Astrocyte of the spinal cord (primary cell): ENCODE data around the gene FAM118A.
A peak's percentile ranks its signal among the peaks of the same experiment; 100 is the strongest.

Experiments used
- DNase-seq: peaks from one replicate; pipeline ENCODE4 v3.0.0; 2011; ENCODE audit warnings: low read depth, low spot score
- H3K4me3 ChIP-seq: 2 replicates; pipeline ENCODE4 v1.5.1; 2011; ENCODE audit warnings: low read depth, mild to moderate bottlenecking, low read length, moderate library complexity
- in situ Hi-C: cut with HindIII; loops from 2 replicates; pipeline ENCODE4 v1.10.0; 2017; ENCODE audit warnings: low sequenced_read_pairs
- TF ChIP-seq, protein P1 (sequence below): IDR thresholded peaks from 2 replicates; pipeline ENCODE4 v1.5.1; 2012; ENCODE audit warnings: low read depth, mild to moderate bottlenecking, low read length, inconsistent platforms

FAM118A gene

DNA sequence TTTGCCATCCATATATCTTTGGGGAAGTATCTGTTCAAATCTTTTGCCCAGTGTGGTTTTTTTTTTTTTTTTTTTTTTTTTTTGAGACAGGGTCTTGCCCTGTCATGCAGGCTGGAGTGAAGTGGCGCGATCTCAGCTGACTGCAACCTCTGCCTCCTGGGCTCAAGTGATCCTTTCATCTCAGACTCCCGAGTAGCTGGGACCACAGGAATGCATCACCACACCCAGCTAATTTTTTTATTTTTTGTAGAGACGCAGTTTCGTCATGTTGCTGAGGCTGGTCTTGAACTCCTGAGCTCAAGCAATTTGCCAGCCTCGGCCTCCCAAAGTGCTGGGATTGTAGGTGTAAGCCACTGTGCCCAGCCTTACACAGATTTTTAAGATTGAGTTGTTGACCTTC, 4.8 kb upstream of the FAM118A start:
- no peak for DNase-seq
- TF ChIP-seq, protein P1, sequence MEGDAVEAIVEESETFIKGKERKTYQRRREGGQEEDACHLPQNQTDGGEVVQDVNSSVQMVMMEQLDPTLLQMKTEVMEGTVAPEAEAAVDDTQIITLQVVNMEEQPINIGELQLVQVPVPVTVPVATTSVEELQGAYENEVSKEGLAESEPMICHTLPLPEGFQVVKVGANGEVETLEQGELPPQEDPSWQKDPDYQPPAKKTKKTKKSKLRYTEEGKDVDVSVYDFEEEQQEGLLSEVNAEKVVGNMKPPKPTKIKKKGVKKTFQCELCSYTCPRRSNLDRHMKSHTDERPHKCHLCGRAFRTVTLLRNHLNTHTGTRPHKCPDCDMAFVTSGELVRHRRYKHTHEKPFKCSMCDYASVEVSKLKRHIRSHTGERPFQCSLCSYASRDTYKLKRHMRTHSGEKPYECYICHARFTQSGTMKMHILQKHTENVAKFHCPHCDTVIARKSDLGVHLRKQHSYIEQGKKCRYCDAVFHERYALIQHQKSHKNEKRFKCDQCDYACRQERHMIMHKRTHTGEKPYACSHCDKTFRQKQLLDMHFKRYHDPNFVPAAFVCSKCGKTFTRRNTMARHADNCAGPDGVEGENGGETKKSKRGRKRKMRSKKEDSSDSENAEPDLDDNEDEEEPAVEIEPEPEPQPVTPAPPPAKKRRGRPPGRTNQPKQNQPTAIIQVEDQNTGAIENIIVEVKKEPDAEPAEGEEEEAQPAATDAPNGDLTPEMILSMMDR, result no peak

DNA sequence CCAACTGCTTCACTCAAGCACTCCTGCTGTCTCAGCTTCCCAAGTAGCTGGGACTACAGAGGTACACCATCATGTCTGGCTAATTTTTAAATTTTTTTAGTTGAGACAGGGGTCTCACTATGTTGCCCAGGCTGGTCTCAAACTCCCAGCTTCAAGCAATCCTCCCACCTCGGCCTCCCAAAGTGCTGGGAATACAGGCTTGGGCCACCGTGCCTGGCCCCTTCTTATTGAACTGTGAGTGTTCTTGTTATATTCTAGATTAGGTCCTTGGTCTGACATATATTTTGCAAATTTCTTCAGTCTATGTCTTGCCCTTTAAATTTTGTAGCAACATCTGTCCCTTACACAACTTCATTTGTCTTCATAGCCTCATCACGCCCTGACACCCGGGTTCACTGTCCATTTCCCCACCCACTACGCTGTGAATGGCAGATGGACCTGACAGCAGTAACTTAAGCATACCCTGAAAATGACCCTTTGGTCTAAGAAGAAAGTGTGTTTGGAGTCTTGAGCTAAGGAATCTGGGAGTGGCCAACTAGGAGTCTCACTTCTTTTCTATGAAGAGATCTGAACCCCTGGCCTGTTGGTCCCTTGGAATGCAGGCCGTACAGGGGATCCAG, 4.2 kb upstream of the FAM118A start:
- TF ChIP-seq, protein P1, result no peak
- in situ Hi-C loops, result no loop called here
- DNase-seq, result no peak
- no peak overlapping the region for H3K4me3 ChIP-seq

More for the DNA sequence above, 4.8 kb upstream of the FAM118A start:
- no peak overlapping the region for H3K4me3 ChIP-seq
- in situ Hi-C loops, result no loop called here

DNA sequence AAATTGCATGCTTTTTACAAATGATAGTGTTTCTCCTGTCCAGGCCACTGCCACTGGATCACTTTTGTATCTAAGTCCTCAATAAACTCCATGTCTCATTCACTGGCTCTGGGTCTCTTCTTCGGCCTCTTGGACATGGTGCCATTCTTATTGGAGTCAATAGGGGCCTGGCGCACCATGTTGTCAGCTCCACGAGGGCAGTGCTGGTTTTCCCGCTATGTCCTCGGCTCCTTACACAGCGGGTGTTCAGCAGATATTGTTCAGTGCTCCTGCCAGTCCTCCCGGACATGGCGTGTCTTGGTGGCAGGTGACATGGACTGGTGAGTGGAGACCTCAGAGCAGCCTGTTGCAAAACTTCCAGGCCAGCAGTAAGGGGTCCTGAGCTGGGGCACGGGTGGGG, 3.6 kb upstream of the FAM118A start:
- H3K4me3 ChIP-seq, result no peak overlapping the region
- DNase-seq, result no peak
- in situ Hi-C loops, result no loop called here
- TF ChIP-seq, protein P1, result no peak

DNA sequence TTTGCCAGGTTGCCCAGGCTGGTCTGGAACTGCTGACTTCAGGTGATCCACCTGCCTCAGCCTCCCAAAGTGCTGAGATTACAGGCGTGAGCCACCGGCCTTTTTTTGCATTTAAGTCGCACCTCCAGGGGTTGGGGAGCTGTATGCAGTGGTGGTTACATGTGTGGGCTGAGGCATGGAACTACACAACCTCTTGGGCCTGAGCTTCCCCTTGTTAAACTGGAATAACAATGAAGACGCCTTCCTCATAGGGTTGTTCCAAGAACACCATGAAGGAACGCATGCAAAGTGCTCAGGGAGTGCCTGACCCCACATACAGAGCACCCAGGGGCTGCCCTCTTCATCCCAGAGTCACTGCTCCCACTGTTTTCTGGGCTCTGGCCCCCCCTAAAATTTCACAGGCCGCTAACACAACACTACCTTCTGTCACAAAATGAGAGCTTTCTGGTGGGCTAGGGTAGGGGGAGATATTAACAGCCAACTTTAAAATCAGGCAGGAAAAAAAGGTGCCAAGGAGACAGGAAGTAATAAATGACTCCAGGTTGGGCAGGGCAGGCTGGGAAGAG, 1.3 kb upstream of the FAM118A start:
- no peak for DNase-seq
- in situ Hi-C loops, result no loop called here
- TF ChIP-seq, protein P1, result no peak
- no peak overlapping the region for H3K4me3 ChIP-seq

DNA sequence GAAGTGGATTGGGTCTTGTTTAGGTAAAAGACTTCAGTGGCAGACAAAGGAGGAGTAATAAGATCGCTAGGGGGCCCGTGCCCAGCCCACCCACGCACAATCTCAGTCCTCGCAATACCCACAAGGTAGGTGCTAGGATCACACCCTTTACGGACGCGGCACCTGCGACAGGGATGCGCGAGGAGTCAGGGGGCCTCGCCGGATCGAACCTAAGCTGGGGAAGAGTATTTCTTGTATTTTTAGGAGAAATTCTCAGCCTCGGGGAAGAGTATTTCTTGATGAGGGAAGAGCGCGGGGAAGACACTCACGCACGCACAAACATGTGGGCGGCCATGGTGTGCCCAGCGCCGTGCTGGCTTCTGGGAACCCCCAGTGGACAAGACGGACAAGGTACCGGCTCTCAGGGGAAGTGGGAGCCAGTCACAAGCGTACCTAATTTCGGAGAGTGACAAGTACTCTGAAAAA, 745 bp upstream of the FAM118A start:
- peak overlapping the region; percentile 35 for H3K4me3 ChIP-seq
- TF ChIP-seq, protein P1, result no peak
- no peak for DNase-seq
- in situ Hi-C loops, result no loop called here

DNA sequence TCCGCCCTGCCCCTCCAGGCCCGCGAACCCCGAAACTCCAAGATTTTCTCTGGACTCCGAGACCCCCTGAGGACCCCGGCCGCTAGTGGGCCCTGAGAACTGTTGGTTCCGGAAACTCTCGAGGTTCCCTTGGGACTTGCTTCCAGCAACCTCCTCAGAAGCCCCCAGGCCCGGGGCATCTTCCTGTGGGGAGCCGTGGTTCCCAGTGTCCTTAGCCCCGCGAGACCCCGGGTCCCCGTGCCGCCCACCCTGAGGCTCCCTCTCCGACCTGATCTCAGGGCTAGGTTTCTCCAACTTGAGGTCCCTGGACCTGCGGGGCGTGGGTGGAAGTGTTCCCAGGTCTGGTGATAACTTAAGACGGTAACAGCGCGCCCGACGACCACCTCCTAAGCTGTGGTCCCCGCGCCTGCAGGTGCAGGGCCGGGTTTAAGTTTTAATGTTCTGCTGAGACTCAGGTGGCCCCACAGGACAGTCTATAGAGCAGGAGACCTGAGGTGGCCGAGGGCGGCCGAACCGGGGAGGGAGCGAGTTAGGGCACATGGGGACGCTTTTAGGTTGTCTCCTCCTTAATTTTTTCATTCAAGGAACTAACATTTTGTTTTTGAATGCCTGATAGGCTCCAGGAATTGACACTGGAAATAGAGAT, 720 bp downstream of the FAM118A start:
- TF ChIP-seq, protein P1, result no peak
- H3K4me3 ChIP-seq, result peak overlapping the region; percentile 85
- DNase-seq, result no peak
- in situ Hi-C loops, result no loop called here
